HL-60 (cell line): ENCODE measurements around the gene HHIP.

Experiments
- GABPA ChIP-seq: IDR thresholded peaks from 2 replicates; pipeline ENCODE4 v1.6.1; 2012; ENCODE audit warnings: low read depth
- TF ChIP-seq, protein P1 (sequence below): IDR thresholded peaks from one replicate; pipeline ENCODE4 v1.5.1; 2011; ENCODE audit warnings: low read length, control low read depth, inconsistent platforms; ENCODE audit not compliant: insufficient read depth
- TF ChIP-seq, protein P2 (sequence below): IDR thresholded peaks from 2 replicates; pipeline ENCODE4 v1.6.1; 2012; ENCODE audit warnings: low read depth; ENCODE audit not compliant: insufficient replicate concordance

DNA sequence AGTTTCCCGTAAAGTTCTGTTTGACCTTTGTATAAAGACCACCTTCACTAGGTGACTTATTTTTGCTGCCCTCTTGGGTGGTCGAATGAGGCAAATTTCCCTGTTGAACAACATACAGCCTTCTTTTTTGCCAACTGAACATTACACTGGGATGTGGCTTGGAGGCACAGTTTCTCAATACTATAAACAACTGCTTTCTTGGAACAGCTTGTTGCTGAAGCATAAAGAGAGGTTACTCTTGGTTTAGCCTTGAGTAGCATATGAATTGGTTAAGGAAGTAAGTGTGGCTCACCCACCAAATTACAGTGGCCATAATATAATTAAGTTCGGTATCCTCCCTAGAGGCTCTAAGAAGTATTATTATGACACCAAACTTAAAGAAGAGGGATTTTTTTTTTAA, 40.0 kb downstream of the HHIP start:
- TF ChIP-seq, protein P1, sequence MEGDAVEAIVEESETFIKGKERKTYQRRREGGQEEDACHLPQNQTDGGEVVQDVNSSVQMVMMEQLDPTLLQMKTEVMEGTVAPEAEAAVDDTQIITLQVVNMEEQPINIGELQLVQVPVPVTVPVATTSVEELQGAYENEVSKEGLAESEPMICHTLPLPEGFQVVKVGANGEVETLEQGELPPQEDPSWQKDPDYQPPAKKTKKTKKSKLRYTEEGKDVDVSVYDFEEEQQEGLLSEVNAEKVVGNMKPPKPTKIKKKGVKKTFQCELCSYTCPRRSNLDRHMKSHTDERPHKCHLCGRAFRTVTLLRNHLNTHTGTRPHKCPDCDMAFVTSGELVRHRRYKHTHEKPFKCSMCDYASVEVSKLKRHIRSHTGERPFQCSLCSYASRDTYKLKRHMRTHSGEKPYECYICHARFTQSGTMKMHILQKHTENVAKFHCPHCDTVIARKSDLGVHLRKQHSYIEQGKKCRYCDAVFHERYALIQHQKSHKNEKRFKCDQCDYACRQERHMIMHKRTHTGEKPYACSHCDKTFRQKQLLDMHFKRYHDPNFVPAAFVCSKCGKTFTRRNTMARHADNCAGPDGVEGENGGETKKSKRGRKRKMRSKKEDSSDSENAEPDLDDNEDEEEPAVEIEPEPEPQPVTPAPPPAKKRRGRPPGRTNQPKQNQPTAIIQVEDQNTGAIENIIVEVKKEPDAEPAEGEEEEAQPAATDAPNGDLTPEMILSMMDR, result no peak
- TF ChIP-seq GABPA, result no peak
- TF ChIP-seq, protein P2, sequence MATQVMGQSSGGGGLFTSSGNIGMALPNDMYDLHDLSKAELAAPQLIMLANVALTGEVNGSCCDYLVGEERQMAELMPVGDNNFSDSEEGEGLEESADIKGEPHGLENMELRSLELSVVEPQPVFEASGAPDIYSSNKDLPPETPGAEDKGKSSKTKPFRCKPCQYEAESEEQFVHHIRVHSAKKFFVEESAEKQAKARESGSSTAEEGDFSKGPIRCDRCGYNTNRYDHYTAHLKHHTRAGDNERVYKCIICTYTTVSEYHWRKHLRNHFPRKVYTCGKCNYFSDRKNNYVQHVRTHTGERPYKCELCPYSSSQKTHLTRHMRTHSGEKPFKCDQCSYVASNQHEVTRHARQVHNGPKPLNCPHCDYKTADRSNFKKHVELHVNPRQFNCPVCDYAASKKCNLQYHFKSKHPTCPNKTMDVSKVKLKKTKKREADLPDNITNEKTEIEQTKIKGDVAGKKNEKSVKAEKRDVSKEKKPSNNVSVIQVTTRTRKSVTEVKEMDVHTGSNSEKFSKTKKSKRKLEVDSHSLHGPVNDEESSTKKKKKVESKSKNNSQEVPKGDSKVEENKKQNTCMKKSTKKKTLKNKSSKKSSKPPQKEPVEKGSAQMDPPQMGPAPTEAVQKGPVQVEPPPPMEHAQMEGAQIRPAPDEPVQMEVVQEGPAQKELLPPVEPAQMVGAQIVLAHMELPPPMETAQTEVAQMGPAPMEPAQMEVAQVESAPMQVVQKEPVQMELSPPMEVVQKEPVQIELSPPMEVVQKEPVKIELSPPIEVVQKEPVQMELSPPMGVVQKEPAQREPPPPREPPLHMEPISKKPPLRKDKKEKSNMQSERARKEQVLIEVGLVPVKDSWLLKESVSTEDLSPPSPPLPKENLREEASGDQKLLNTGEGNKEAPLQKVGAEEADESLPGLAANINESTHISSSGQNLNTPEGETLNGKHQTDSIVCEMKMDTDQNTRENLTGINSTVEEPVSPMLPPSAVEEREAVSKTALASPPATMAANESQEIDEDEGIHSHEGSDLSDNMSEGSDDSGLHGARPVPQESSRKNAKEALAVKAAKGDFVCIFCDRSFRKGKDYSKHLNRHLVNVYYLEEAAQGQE, result no peak
